H1 (cell line): ENCODE data around the gene SLC24A4. TPM values are rescaled to one million over a fixed set of nuclear protein-coding genes. Genes with fewer than 3 reads are reported as not detected.

Experiments used
- CTCF ChIA-PET: fragments of 300-600 bp; sonication (Branson Sonifier 250); formaldehyde crosslinking; loops from one replicate; lab custom pipeline; 2021; ENCODE audit not compliant: partially characterized antibody; lab: Charles Lee
- POLR2A ChIA-PET: fragments of 300-600 bp; sonication (Branson Sonifier 250); formaldehyde crosslinking; loops from one replicate; lab custom pipeline; 2021; ENCODE audit warnings: inconsistent platforms; ENCODE audit not compliant: partially characterized antibody; lab: Charles Lee
- DNase-seq, 2 experiments: peaks; one replicate each; pipeline versions ENCODE4 v3.0.0 to v3.0.0-alpha.2; 2010 to 2022; ENCODE audit warnings: low spot score in 2 of 2, low read depth in 1 of 2, mixed read lengths in 1 of 2
- FAIRE-seq: peaks from 2 replicates; lab custom pipeline; 2011; peaks lifted over from hg19 to GRCh38; lab: Jason Lieb, UNC
- H2AFZ ChIP-seq: 2 replicates; pipeline ENCODE4 v1.8.1; 2012; ENCODE audit warnings: low read length, inconsistent platforms
- H2AK5ac ChIP-seq: 2 replicates; pipeline ENCODE4 v1.6.1; 2013; ENCODE audit warnings: low read depth, low read length
- H2BK120ac ChIP-seq: replicated peaks from 2 replicates; pipeline ENCODE3; 2013; ENCODE audit warnings: low read depth, low read length, inconsistent platforms
- H2BK12ac ChIP-seq: 2 replicates; pipeline ENCODE4 v1.6.1; 2013; ENCODE audit warnings: low read depth, low read length
- H2BK15ac ChIP-seq: 2 replicates; pipeline ENCODE4 v1.6.1; 2013; ENCODE audit warnings: low read length
- H2BK20ac ChIP-seq: 2 replicates; pipeline ENCODE4 v1.6.1; 2013; ENCODE audit warnings: low read length
- H2BK5ac ChIP-seq: 2 replicates; pipeline ENCODE4 v1.6.1; 2013; ENCODE audit warnings: low read depth, low read length
- H3K14ac ChIP-seq: 2 replicates; pipeline ENCODE4 v1.6.1; 2013; ENCODE audit warnings: inconsistent platforms; ENCODE audit not compliant: insufficient read length
- H3K18ac ChIP-seq: 2 replicates; pipeline ENCODE4 v1.6.1; 2013; ENCODE audit warnings: low read length; ENCODE audit errors: extremely low read depth
- H3K23ac ChIP-seq: 2 replicates; pipeline ENCODE4 v1.6.1; 2013; ENCODE audit warnings: inconsistent platforms; ENCODE audit not compliant: insufficient read length
- H3K23me2 ChIP-seq: 2 replicates; pipeline ENCODE4 v1.6.1; 2013; ENCODE audit warnings: low read depth, low read length
- H3K27ac ChIP-seq: 2 replicates; pipeline ENCODE4 v1.6.1; 2011; ENCODE audit warnings: low read depth, low read length, inconsistent platforms
- H3K27me3 ChIP-seq, 4 experiments: replicated peaks in 1 of 4; 1 replicate in 1 of 4; 2 replicates in 3 of 4; pipeline versions ENCODE4 v1.6.1 to v1.8.1; 2011 to 2013; ENCODE audit warnings: low read length in 3 of 4, mild to moderate bottlenecking in 3 of 4, inconsistent platforms in 2 of 4, mixed read lengths in 2 of 4, moderate library complexity in 1 of 4; ENCODE audit not compliant: control insufficient read depth in 3 of 4, insufficient read depth in 3 of 4; ENCODE audit errors: extremely low read depth in 1 of 4
- H3K36me3 ChIP-seq, 4 experiments: 2 replicates each; pipeline versions ENCODE4 v1.6.1 to v1.8.1; 2011 to 2013; ENCODE audit warnings: mild to moderate bottlenecking in 4 of 4, low read length in 3 of 4, moderate library complexity in 2 of 4, control low read depth in 1 of 4, inconsistent platforms in 1 of 4; ENCODE audit not compliant: insufficient read depth in 4 of 4, control insufficient read depth in 2 of 4
- H3K4ac ChIP-seq: replicated peaks from 2 replicates; pipeline ENCODE3; 2013; ENCODE audit warnings: low read length, low read depth, mixed read lengths, inconsistent platforms; ENCODE audit not compliant: insufficient read length
- H3K4me1 ChIP-seq, 4 experiments: replicated peaks in 1 of 4; 1 replicate in 1 of 4; 2 replicates in 3 of 4; pipeline versions ENCODE4 v1.6.1 to v1.8.1; 2011 to 2013; ENCODE audit warnings: low read length in 3 of 4, inconsistent platforms in 2 of 4, mixed read lengths in 1 of 4; ENCODE audit not compliant: insufficient read depth in 4 of 4, control insufficient read depth in 3 of 4
- H3K4me2 ChIP-seq, 2 experiments: 2 replicates each; pipeline versions ENCODE4 v1.6.1 to v1.8.1; 2011 to 2013; ENCODE audit warnings: low read depth in 2 of 2, low read length in 2 of 2, control low read depth in 1 of 2, inconsistent platforms in 1 of 2, mild to moderate bottlenecking in 1 of 2; ENCODE audit not compliant: insufficient read depth in 1 of 2
- H3K4me3 ChIP-seq, 4 experiments: fragments of 200-600, 300-600 bp in 1 of 4; sonication (generic), shearing (Covaris generic), sonication (Bioruptor Twin) in 1 of 4; 2 replicates each; pipeline versions ENCODE4 v1.5.1 to v1.8.1; 2011 to 2016; ENCODE audit warnings: low read length in 4 of 4, low read depth in 3 of 4, control low read depth in 2 of 4, inconsistent platforms in 2 of 4, mild to moderate bottlenecking in 2 of 4, mixed read lengths in 1 of 4, moderate library complexity in 1 of 4; ENCODE audit not compliant: insufficient read depth in 2 of 4; ENCODE audit errors: extremely low read depth in 1 of 4
- H3K56ac ChIP-seq: replicated peaks from 2 replicates; pipeline ENCODE3; 2013; ENCODE audit warnings: low read depth, mild to moderate bottlenecking, mixed read lengths, low read length, inconsistent platforms; ENCODE audit not compliant: insufficient read length
- H3K79me1 ChIP-seq: 2 replicates; pipeline ENCODE4 v1.6.1; 2013; ENCODE audit warnings: low read depth, low read length, control low read depth
- H3K79me2 ChIP-seq, 2 experiments: 2 replicates each; pipeline versions ENCODE4 v1.6.1 to v1.8.1; 2012 to 2013; ENCODE audit warnings: low read length in 2 of 2, mild to moderate bottlenecking in 2 of 2, inconsistent platforms in 1 of 2; ENCODE audit not compliant: insufficient read depth in 2 of 2, control insufficient read depth in 1 of 2
- H3K9ac ChIP-seq, 4 experiments: replicated peaks in 1 of 4; 1 replicate in 1 of 4; 2 replicates in 3 of 4; pipeline versions ENCODE4 v1.6.1 to v1.8.1; 2011 to 2013; ENCODE audit warnings: low read depth in 3 of 4, low read length in 3 of 4, control low read depth in 2 of 4, mild to moderate bottlenecking in 2 of 4, moderate library complexity in 2 of 4, inconsistent platforms in 1 of 4; ENCODE audit errors: extremely low read depth in 1 of 4
- H3K9me3 ChIP-seq, 2 experiments: 2 replicates each; pipeline versions ENCODE4 v1.6.1 to v1.8.1; 2012 to 2013; ENCODE audit warnings: mild to moderate bottlenecking in 2 of 2, moderate library complexity in 2 of 2, control low read depth in 1 of 2, inconsistent platforms in 1 of 2, low read depth in 1 of 2, low read length in 1 of 2, mixed read lengths in 1 of 2; ENCODE audit not compliant: insufficient read depth in 2 of 2
- H4K20me1 ChIP-seq, 2 experiments: replicated peaks in 1 of 2; 2 replicates each; pipeline versions ENCODE3 to v1.8.1; 2011 to 2013; ENCODE audit warnings: inconsistent platforms in 2 of 2, low read length in 2 of 2, mild to moderate bottlenecking in 1 of 2; ENCODE audit not compliant: insufficient read depth in 2 of 2, control insufficient read depth in 1 of 2
- H4K5ac ChIP-seq: 2 replicates; pipeline ENCODE4 v1.6.1; 2013; ENCODE audit warnings: low read length, low read depth, mixed read lengths, inconsistent platforms; ENCODE audit not compliant: insufficient read length
- H4K8ac ChIP-seq: 2 replicates; pipeline ENCODE4 v1.8.0; 2013; ENCODE audit warnings: mild to moderate bottlenecking, moderate library complexity, low read length, inconsistent platforms; ENCODE audit not compliant: insufficient read depth; ENCODE audit errors: extremely low read depth
- H4K91ac ChIP-seq: replicated peaks from 2 replicates; pipeline ENCODE3; 2013; ENCODE audit warnings: low read length, mixed read lengths, inconsistent platforms; ENCODE audit not compliant: insufficient read length
- BCL11A ChIP-seq, 2 experiments: IDR thresholded peaks; one replicate each; pipeline ENCODE4 v1.6.1; 2011; ENCODE audit warnings: low read depth in 2 of 2, low read length in 2 of 2, mild to moderate bottlenecking in 2 of 2
- CHD2 ChIP-seq: IDR thresholded peaks from 2 replicates; pipeline ENCODE4 v1.6.1; 2012; ENCODE audit warnings: low read length, improper control_type of control experiment
- CREB1 ChIP-seq: IDR thresholded peaks from 2 replicates; pipeline ENCODE4 v1.6.1; 2012; ENCODE audit warnings: inconsistent platforms
- EGR1 ChIP-seq: IDR thresholded peaks from 2 replicates; pipeline ENCODE4 v1.6.1; 2011; ENCODE audit warnings: low read depth, low read length, borderline replicate concordance
- GTF2F1 ChIP-seq: IDR thresholded peaks from 2 replicates; pipeline ENCODE4 v1.6.1; 2012; ENCODE audit warnings: low read depth, low read length, improper control_type of control experiment, borderline replicate concordance
- KDM1A ChIP-seq: fragments of 200-600, 300-600 bp; sonication (generic); IDR thresholded peaks from 2 replicates; pipeline ENCODE4 v1.7.1; 2016; ENCODE audit warnings: mild to moderate bottlenecking, low read length, borderline replicate concordance
- RFX5 ChIP-seq: IDR thresholded peaks from 2 replicates; pipeline ENCODE4 v1.6.1; 2011; ENCODE audit warnings: low read depth, low read length, improper control_type of control experiment, borderline replicate concordance
- RXRA ChIP-seq: IDR thresholded peaks from 2 replicates; pipeline ENCODE4 v1.6.1; 2011; ENCODE audit warnings: low read depth, mild to moderate bottlenecking, low read length, moderate library complexity; ENCODE audit not compliant: insufficient read depth
- SAP30 ChIP-seq: fragments of 300-600 bp; sonication (generic); IDR thresholded peaks from 2 replicates; pipeline ENCODE4 v1.7.1; 2012; ENCODE audit warnings: low read length, moderate library complexity, mild to moderate bottlenecking, inconsistent platforms; ENCODE audit not compliant: insufficient read depth, insufficient replicate concordance
- TAF7 ChIP-seq: optimal IDR thresholded peaks from 2 replicates; pipeline ENCODE3; 2011; ENCODE audit warnings: low read depth, mild to moderate bottlenecking, inconsistent platforms, low read length, moderate library complexity, borderline replicate concordance
- TBP ChIP-seq: IDR thresholded peaks from 2 replicates; pipeline ENCODE4 v1.6.1; 2011; ENCODE audit warnings: low read depth, low read length, improper control_type of control experiment
- TCF12 ChIP-seq: IDR thresholded peaks from 2 replicates; pipeline ENCODE4 v1.6.1; 2011; ENCODE audit warnings: low read depth, mild to moderate bottlenecking, low read length
- TEAD4 ChIP-seq: IDR thresholded peaks from 2 replicates; pipeline ENCODE4 v1.6.1; 2012; ENCODE audit warnings: low read depth, low read length, inconsistent platforms, mixed read lengths
- WGBS, 2 experiments: shearing (Covaris generic) in 1 of 2; methylation state at CpG; one replicate each; pipeline versions ENCODE4 v1.1.6 to v1.1.7; 2013 to 2015; ENCODE audit warnings: low lambda C conversion rate in 2 of 2, mixed read lengths in 2 of 2, inconsistent platforms in 1 of 2, low coverage in 1 of 2, missing lambda C conversion rate in 1 of 2; ENCODE audit not compliant: insufficient replicate concordance in 2 of 2, insufficient coverage in 1 of 2, insufficient read length in 1 of 2; ENCODE audit errors: extremely low coverage in 1 of 2, missing lambda C conversion rate in 1 of 2; 5-methylcytosine and 5-hydroxymethylcytosine counted together
- polyA plus RNA-seq, 7 experiments: library from polyadenylated mRNA; depleted of rRNA in 3 of 7; stranded (reverse) in 5 of 7; unstranded in 2 of 7; fragments of >200 nt in 5 of 7; fragments of 200-250 nt in 2 of 7; gene quantifications; 1 replicate in 5 of 7; 2 replicates in 1 of 7; 4 replicates in 1 of 7; pipeline versions ENCODE4 v1.2.1 to v1.2.3, GENCODE V29; 2011 to 2013; ENCODE audit warnings: missing spikeins in 2 of 7, mixed read lengths in 2 of 7
- total RNA-seq: library from RNA; stranded (reverse); fragmentation: NEBNext Ultra II Directional; extraction: Animal tissue kit (Norgen Biotek cat#: 25700); gene quantifications from 2 replicates; pipeline ENCODE4 v1.2.1, GENCODE V29; 2021

Gene SLC24A4
- total and polyA plus RNA-seq, 2 of the 8 experiments (the other 6 are each of a cell fraction or from before 2014, with no cell fraction given), result 0.27 to 0.89 TPM

- H3K27ac ChIP-seq, result no peak overlapping the region
- no peak overlapping the region for H2AFZ ChIP-seq
- WGBS, 2 experiments, result 80% methylated on average over 12 of the region's 12 CpGs; no CpG with 5 or more reads in 1 of the 2 experiments
- no peak overlapping the region for H3K9ac ChIP-seq
- FAIRE-seq (no peak), DNase-seq (no peak)
- no peaks in the 10 kb centered on the region for H3K79me1 ChIP-seq
- no peak overlapping the region for H3K23ac ChIP-seq
- no peak overlapping the region for H3K18ac ChIP-seq
- H3K4me3 ChIP-seq, result no peak overlapping the region
- H3K23me2 ChIP-seq, result peaks cover under 1% of the 10 kb centered on the region; the same call in 1 of the 2 replicates
- H3K56ac ChIP-seq, result no peak overlapping the region
- H3K4me2 ChIP-seq, result no peak overlapping the region
- ChIA-PET CTCF (interaction anchor here (0.6 to 1.3 kb wide), 3 partner anchors 20 to 248 kb away, joined by 3 read pairs; no protein-coding TSS in a partner anchor), POLR2A (no interaction called here)
- H3K27me3 ChIP-seq, result no peaks in the 10 kb centered on the region
- H3K9me3 ChIP-seq, result no peaks in the 10 kb centered on the region
- H3K4ac ChIP-seq, result no peak overlapping the region
- no peak overlapping the region for H2BK20ac ChIP-seq
- H2BK15ac ChIP-seq, result no peak overlapping the region
- no peak overlapping the region for H3K14ac ChIP-seq
- no peak overlapping the region for H2AK5ac ChIP-seq
- no peaks in the 10 kb centered on the region for H3K79me2 ChIP-seq
- no peaks in the 10 kb centered on the region for H3K4me1 ChIP-seq
- H2BK5ac ChIP-seq, result no peak overlapping the region
- H4K91ac ChIP-seq, result no peak overlapping the region
- no peak overlapping the region for H2BK12ac ChIP-seq
- H4K8ac ChIP-seq, result no peak overlapping the region
- no peak overlapping the region for H2BK120ac ChIP-seq
- no peaks in the 10 kb centered on the region for H3K36me3 ChIP-seq
- H4K5ac ChIP-seq, result no peak overlapping the region
- peaks cover 0 to 2% of the 10 kb centered on the region in 2 experiments for H4K20me1 ChIP-seq
- no peak for TF ChIP-seq RFX5
- no peak for TF ChIP-seq RXRA
- TF ChIP-seq KDM1A, result no peak
- no peak for TF ChIP-seq TBP
- no peak for TF ChIP-seq SAP30
- TF ChIP-seq TCF12, result no peak
- TF ChIP-seq EGR1, result no peak
- TF ChIP-seq BCL11A (IDR thresholded peaks at IDR 0.05; ENCODE audit: low read depth in 2 of 2, low read length in 2 of 2), result no peak
- no peak for TF ChIP-seq TAF7
- no peak for TF ChIP-seq GTF2F1
- TF ChIP-seq TEAD4, result no peak
- TF ChIP-seq CHD2, result no peak
- no peak for TF ChIP-seq CREB1
These were observed 116.8 kb downstream of the SLC24A4 start for GRCh38 chr14:92439537-92440344.
